IMR-90 (cell line): ENCODE measurements around the gene PRDM10. TPM values are rescaled to one million over a fixed set of nuclear protein-coding genes. Genes with fewer than 3 reads are reported as not detected.

ENCODE experiments used
- ATAC-seq: fragments of 200-7000 bp; cut with Tn5 transposase; 2 replicates; pipeline ENCODE4 v1.9.1; 2020; ENCODE audit warnings: low read depth, mild to moderate bottlenecking, moderate library complexity
- BruUV-seq: library from RNA; stranded (reverse); fragments of 400-500 nt; replicated peaks from 2 replicates; lab custom pipeline; 2021; lab: Mats Ljungman, UMichigan
- CTCF ChIA-PET: fragments of 300-600 bp; formaldehyde crosslinking; extraction: SDS; loops from one replicate; lab custom pipeline; 2021; ENCODE audit warnings: antibody characterized with exemption; lab: Yijun Ruan, JAX
- POLR2A ChIA-PET: fragments of 300-600 bp; sonication (Branson Sonifier 250); formaldehyde crosslinking; loops from one replicate; lab custom pipeline; 2022; ENCODE audit warnings: antibody characterized with exemption; ENCODE audit not compliant: unreplicated experiment; lab: Charles Lee
- DNase-seq: peaks from one replicate; pipeline ENCODE4 v3.0.0; 2013
- H2AFZ ChIP-seq: replicated peaks from 2 replicates; pipeline ENCODE3; 2013; ENCODE audit warnings: low read length, mild to moderate bottlenecking; ENCODE audit not compliant: poor library complexity
- H2AK5ac ChIP-seq: 2 replicates; pipeline ENCODE4 v1.6.1; 2013; ENCODE audit warnings: low read depth, low read length, inconsistent platforms
- H2AK9ac ChIP-seq: replicated peaks from 2 replicates; pipeline ENCODE3; 2013; ENCODE audit warnings: mild to moderate bottlenecking, low read depth, low read length, moderate library complexity; ENCODE audit not compliant: poor library complexity
- H2BK120ac ChIP-seq: 2 replicates; pipeline ENCODE4 v1.6.1; 2013; ENCODE audit warnings: low read depth, low read length, inconsistent platforms
- H2BK15ac ChIP-seq: 3 replicates; pipeline ENCODE4 v1.6.1; 2013; ENCODE audit warnings: low read depth, low read length, inconsistent platforms
- H2BK20ac ChIP-seq: 2 replicates; pipeline ENCODE4 v1.6.1; 2013; ENCODE audit warnings: low read depth, mild to moderate bottlenecking, inconsistent platforms, low read length, moderate library complexity
- H2BK5ac ChIP-seq: 2 replicates; pipeline ENCODE4 v1.6.1; 2013; ENCODE audit warnings: mild to moderate bottlenecking, low read depth, low read length, inconsistent platforms; ENCODE audit not compliant: poor library complexity, severe bottlenecking
- H3K14ac ChIP-seq: replicated peaks from 2 replicates; pipeline ENCODE4 v1.6.1; 2013; ENCODE audit warnings: low read depth, low read length, inconsistent platforms
- H3K18ac ChIP-seq: 2 replicates; pipeline ENCODE4 v1.6.1; 2013; ENCODE audit warnings: low read depth, low read length, control low read depth
- H3K23ac ChIP-seq: 2 replicates; pipeline ENCODE4 v1.6.1; 2013; ENCODE audit warnings: low read depth, low read length, inconsistent platforms
- H3K27ac ChIP-seq: 2 replicates; pipeline ENCODE4 v1.5.1; 2013; ENCODE audit warnings: mild to moderate bottlenecking, control low read depth, low read length; ENCODE audit not compliant: insufficient read depth
- H3K27me3 ChIP-seq: 2 replicates; pipeline ENCODE4 v1.6.1; 2013; ENCODE audit warnings: low read length; ENCODE audit not compliant: control insufficient read depth, insufficient read depth
- H3K36me3 ChIP-seq: 2 replicates; pipeline ENCODE4 v1.6.1; 2013; ENCODE audit warnings: low read length, mixed read lengths; ENCODE audit not compliant: control insufficient read depth, insufficient read depth
- H3K4ac ChIP-seq: 2 replicates; pipeline ENCODE4 v1.6.1; 2013; ENCODE audit warnings: low read depth, low read length, inconsistent platforms
- H3K4me1 ChIP-seq: 2 replicates; pipeline ENCODE4 v1.6.1; 2013; ENCODE audit warnings: low read length, mixed read lengths; ENCODE audit not compliant: control insufficient read depth, insufficient read depth
- H3K4me2 ChIP-seq: 2 replicates; pipeline ENCODE4 v1.6.1; 2013; ENCODE audit warnings: low read depth, mild to moderate bottlenecking, control low read depth, low read length, moderate library complexity
- H3K4me3 ChIP-seq: 2 replicates; pipeline ENCODE4 v1.5.1; 2013; ENCODE audit warnings: low read depth, mild to moderate bottlenecking, control low read depth, low read length, moderate library complexity; ENCODE audit not compliant: insufficient read depth
- H3K56ac ChIP-seq: 2 replicates; pipeline ENCODE4 v1.6.1; 2013; ENCODE audit warnings: low read length, inconsistent platforms; ENCODE audit not compliant: insufficient read depth; ENCODE audit errors: extremely low read depth
- H3K79me1 ChIP-seq, 2 experiments: 2 replicates each; pipeline ENCODE4 v1.6.1; 2013; ENCODE audit warnings: low read length in 2 of 2, inconsistent platforms in 1 of 2, low read depth in 1 of 2
- H3K9ac ChIP-seq: 2 replicates; pipeline ENCODE4 v1.6.1; 2013; ENCODE audit warnings: low read depth, low read length, control low read depth
- H3K9me1 ChIP-seq: 2 replicates; pipeline ENCODE4 v1.6.1; 2013; ENCODE audit warnings: low read length, inconsistent platforms; ENCODE audit not compliant: insufficient read depth
- H3K9me3 ChIP-seq: 2 replicates; pipeline ENCODE4 v1.6.1; 2013; ENCODE audit warnings: low read length; ENCODE audit not compliant: control insufficient read depth, insufficient read depth
- H4K20me1 ChIP-seq: 2 replicates; pipeline ENCODE4 v1.6.1; 2013; ENCODE audit warnings: low read length, inconsistent platforms; ENCODE audit not compliant: insufficient read depth
- H4K5ac ChIP-seq: 2 replicates; pipeline ENCODE4 v1.6.1; 2013; ENCODE audit warnings: mild to moderate bottlenecking, low read depth, low read length, control low read depth
- H4K8ac ChIP-seq, 2 experiments: 2 replicates each; pipeline ENCODE4 v1.6.1; 2013; ENCODE audit warnings: low read depth in 2 of 2, low read length in 2 of 2, control low read depth in 1 of 2, inconsistent platforms in 1 of 2
- H4K91ac ChIP-seq: 2 replicates; pipeline ENCODE4 v1.6.1; 2013; ENCODE audit warnings: low read depth, low read length, inconsistent platforms; ENCODE audit not compliant: insufficient read depth
- BHLHE40 ChIP-seq: fragments of 150-350 bp; IDR thresholded peaks from 2 replicates; pipeline ENCODE4 v1.6.1; 2016; ENCODE audit warnings: mild to moderate bottlenecking, low read depth, low read length
- CEBPB ChIP-seq: IDR thresholded peaks from 2 replicates; pipeline ENCODE4 v1.6.1; 2012; ENCODE audit warnings: low read depth, low read length, improper control_type of control experiment
- CHD1 ChIP-seq: IDR thresholded peaks from 2 replicates; pipeline ENCODE4 v1.6.1; 2012; ENCODE audit warnings: low read depth, low read length, improper control_type of control experiment
- CTCF ChIP-seq: conservative IDR thresholded peaks from 2 replicates; pipeline ENCODE4 v1.5.1; 2012; ENCODE audit warnings: mild to moderate bottlenecking, low read depth, low read length, improper control_type of control experiment
- FOS ChIP-seq: fragments of 150-350 bp; IDR thresholded peaks from 2 replicates; pipeline ENCODE4 v1.6.1; 2016; ENCODE audit warnings: low read depth, low read length
- MAFK ChIP-seq: IDR thresholded peaks from 2 replicates; pipeline ENCODE4 v1.6.1; 2012; ENCODE audit warnings: low read depth, low read length, improper control_type of control experiment
- MAZ ChIP-seq: IDR thresholded peaks from 2 replicates; pipeline ENCODE4 v1.6.1; 2012; ENCODE audit warnings: low read depth, mild to moderate bottlenecking, low read length, improper control_type of control experiment, moderate library complexity, borderline replicate concordance
- MXI1 ChIP-seq: IDR thresholded peaks from 2 replicates; pipeline ENCODE4 v1.6.1; 2012; ENCODE audit warnings: low read depth, mild to moderate bottlenecking, low read length, moderate library complexity, borderline replicate concordance
- NFE2L2 ChIP-seq: fragments of 150-350 bp; IDR thresholded peaks from 2 replicates; pipeline ENCODE4 v1.6.1; 2016; ENCODE audit warnings: low read depth, mild to moderate bottlenecking, low read length
- POLR2A ChIP-seq: IDR thresholded peaks from 2 replicates; pipeline ENCODE4 v1.6.1; 2012; ENCODE audit warnings: mild to moderate bottlenecking, low read depth, low read length
- RAD21 ChIP-seq: IDR thresholded peaks from 2 replicates; pipeline ENCODE4 v1.6.1; 2012; ENCODE audit warnings: low read length, improper control_type of control experiment
- RCOR1 ChIP-seq: IDR thresholded peaks from 2 replicates; pipeline ENCODE4 v1.6.1; 2012; ENCODE audit warnings: mild to moderate bottlenecking, low read length, improper control_type of control experiment; ENCODE audit not compliant: insufficient replicate concordance
- RFX5 ChIP-seq: IDR thresholded peaks from 2 replicates; pipeline ENCODE4 v1.8.0; 2012; ENCODE audit warnings: low read depth, mild to moderate bottlenecking, low read length, moderate library complexity
- SMC3 ChIP-seq: fragments of 150-350 bp; IDR thresholded peaks from 2 replicates; pipeline ENCODE4 v1.6.1; 2016; ENCODE audit warnings: low read depth, mild to moderate bottlenecking, antibody characterized with exemption, low read length, moderate library complexity
- WGBS, 2 experiments: methylation state at CpG; one replicate each; pipeline versions ENCODE4 v1.1.5 to v1.1.7; 2013; ENCODE audit warnings: missing lambda C conversion rate in 2 of 2; ENCODE audit not compliant: insufficient read length in 1 of 2; ENCODE audit errors: extremely low coverage in 2 of 2; 5-methylcytosine and 5-hydroxymethylcytosine counted together
- dilution Hi-C: fragments of 300-500 bp; cut with HindIII; formaldehyde crosslinking; loops from one replicate; pipeline ENCODE4 v1.14.3; 2018; ENCODE audit warnings: low sequenced_read_pairs; ENCODE audit not compliant: unreplicated experiment
- in situ Hi-C: fragments of 300-500 bp; cut with MboI; formaldehyde crosslinking; loops from 3 replicates; pipeline ENCODE4 v1.14.3; 2019; ENCODE audit warnings: low sequenced_read_pairs, inconsistent platforms, mixed read lengths
- intact Hi-C: fragments of 100-400 bp; cut with micrococcal nuclease; formaldehyde crosslinking; loops from 2 replicates; pipeline ENCODE4 v1.10.0; 2022
- polyA plus RNA-seq, 3 experiments: library from polyadenylated mRNA; depleted of rRNA; stranded (reverse); fragments of >200 nt; gene quantifications; 2 replicates each; pipeline ENCODE4 v1.2.3, GENCODE V29; 2012; ENCODE audit warnings: low replicate concordance in 1 of 3
- total RNA-seq: library from RNA; depleted of rRNA; stranded (reverse); fragments of >200 nt; gene quantifications from 2 replicates; pipeline ENCODE4 v1.2.3, GENCODE V29; 2012
- TF ChIP-seq, protein P1 (sequence below): fragments of 150-350 bp; IDR thresholded peaks from 2 replicates; pipeline ENCODE4 v1.6.1; 2017; ENCODE audit warnings: mild to moderate bottlenecking, antibody characterized with exemption, low read length, low read depth
- TF ChIP-seq, protein P2 (sequence below): fragments of 150-350 bp; IDR thresholded peaks from 2 replicates; pipeline ENCODE4 v1.6.1; 2016; ENCODE audit warnings: low read depth, mild to moderate bottlenecking, low read length, moderate library complexity, borderline replicate concordance

The PRDM10 gene
- total and polyA plus RNA-seq, 2 of the 4 experiments (the other 2 are of a cell fraction): 3.1 to 6.5 TPM

GRCh38 chr11:129978447-129978846, 24.2 kb downstream of the PRDM10 start:
- no peak for TF ChIP-seq CTCF
- TF ChIP-seq BHLHE40: no peak
- TF ChIP-seq, protein P1, sequence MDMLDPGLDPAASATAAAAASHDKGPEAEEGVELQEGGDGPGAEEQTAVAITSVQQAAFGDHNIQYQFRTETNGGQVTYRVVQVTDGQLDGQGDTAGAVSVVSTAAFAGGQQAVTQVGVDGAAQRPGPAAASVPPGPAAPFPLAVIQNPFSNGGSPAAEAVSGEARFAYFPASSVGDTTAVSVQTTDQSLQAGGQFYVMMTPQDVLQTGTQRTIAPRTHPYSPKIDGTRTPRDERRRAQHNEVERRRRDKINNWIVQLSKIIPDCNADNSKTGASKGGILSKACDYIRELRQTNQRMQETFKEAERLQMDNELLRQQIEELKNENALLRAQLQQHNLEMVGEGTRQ: no peak
- no peak for TF ChIP-seq MAZ
- no peak for TF ChIP-seq MXI1
- no peak for TF ChIP-seq NFE2L2
- no peak for TF ChIP-seq MAFK
- no peak for TF ChIP-seq CHD1
- no peak for TF ChIP-seq RAD21
- no peak for TF ChIP-seq CEBPB
- TF ChIP-seq SMC3: no peak
- TF ChIP-seq FOS: no peak
- TF ChIP-seq POLR2A: no peak
- no peak for TF ChIP-seq RCOR1
- TF ChIP-seq RFX5: no peak
- TF ChIP-seq, protein P2, sequence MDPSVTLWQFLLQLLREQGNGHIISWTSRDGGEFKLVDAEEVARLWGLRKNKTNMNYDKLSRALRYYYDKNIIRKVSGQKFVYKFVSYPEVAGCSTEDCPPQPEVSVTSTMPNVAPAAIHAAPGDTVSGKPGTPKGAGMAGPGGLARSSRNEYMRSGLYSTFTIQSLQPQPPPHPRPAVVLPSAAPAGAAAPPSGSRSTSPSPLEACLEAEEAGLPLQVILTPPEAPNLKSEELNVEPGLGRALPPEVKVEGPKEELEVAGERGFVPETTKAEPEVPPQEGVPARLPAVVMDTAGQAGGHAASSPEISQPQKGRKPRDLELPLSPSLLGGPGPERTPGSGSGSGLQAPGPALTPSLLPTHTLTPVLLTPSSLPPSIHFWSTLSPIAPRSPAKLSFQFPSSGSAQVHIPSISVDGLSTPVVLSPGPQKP: no peak
- ChIA-PET POLR2A (no interaction called here), CTCF (no interaction called here)
- Histone ChIP-seq H3K4me2 (no peak overlapping the region), H2BK5ac (no peak overlapping the region), H2AK9ac (no peak overlapping the region), H2BK20ac (no peak overlapping the region), H3K9me3 (no peaks in the 10 kb centered on the region), H3K4me3 (no peak overlapping the region), H3K27ac (no peak overlapping the region), H3K27me3 (no peaks in the 10 kb centered on the region), H2BK15ac (no peak overlapping the region), H4K20me1 (peaks cover 5% of the 10 kb centered on the region; the same call in 1 of the 2 replicates), H3K36me3 (no peaks in the 10 kb centered on the region), H3K56ac (no peak overlapping the region), H4K5ac (no peak overlapping the region), H3K14ac (no peak overlapping the region), H2BK120ac (no peak overlapping the region), H4K91ac (no peak overlapping the region), H3K79me1 (peaks cover 15 to 16% of the 10 kb centered on the region in 2 experiments; a peak in 3 of 4 replicates), H3K9me1 (peaks cover 10% of the 10 kb centered on the region), H3K4me1 (no peaks in the 10 kb centered on the region), H3K23ac (no peak overlapping the region), H2AFZ (no peak overlapping the region), H3K18ac (no peak overlapping the region), H3K4ac (no peak overlapping the region), H2AK5ac (no peak overlapping the region), H4K8ac (no peak overlapping the region), H3K9ac (no peak overlapping the region)
- WGBS, 2 experiments: 80% methylated on average over 2 of the region's 6 CpGs; no CpG with 5 or more reads in 1 of the 2 experiments
- BruUV-seq: no TSS peak
- in situ Hi-C loops: no loop called here
- intact Hi-C loops: no loop called here
- ATAC-seq (no peak), DNase-seq (no peak)
- dilution Hi-C loops: no loop called here
